ENCODE data around the gene HFE.

DNA sequence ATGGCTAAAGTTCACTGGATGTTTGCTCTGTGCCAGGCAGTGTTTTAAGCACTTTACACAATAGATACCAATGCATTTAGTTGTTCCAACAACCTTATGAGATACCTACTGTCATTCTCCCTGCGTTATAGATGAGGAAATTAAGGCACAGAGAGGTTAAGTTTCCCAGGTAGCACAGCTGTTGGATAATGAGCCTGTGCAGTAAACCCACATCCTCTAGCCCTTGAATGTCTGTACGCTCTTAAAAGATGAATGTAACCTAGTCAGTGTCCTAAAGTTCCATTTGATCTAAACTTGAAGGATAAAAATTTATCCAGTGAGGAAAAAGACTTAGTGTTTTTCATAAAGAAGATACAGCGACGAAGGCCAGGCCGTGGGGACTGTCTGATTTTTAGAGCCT is 28.0 kb downstream of the HFE start:
- no peak for TF ChIP-seq EZH2 (IDR thresholded peaks at IDR 0.05; ENCODE audit: borderline replicate concordance, low read depth, low read length, poor library complexity, severe bottlenecking)
- TF ChIP-seq, protein P1, sequence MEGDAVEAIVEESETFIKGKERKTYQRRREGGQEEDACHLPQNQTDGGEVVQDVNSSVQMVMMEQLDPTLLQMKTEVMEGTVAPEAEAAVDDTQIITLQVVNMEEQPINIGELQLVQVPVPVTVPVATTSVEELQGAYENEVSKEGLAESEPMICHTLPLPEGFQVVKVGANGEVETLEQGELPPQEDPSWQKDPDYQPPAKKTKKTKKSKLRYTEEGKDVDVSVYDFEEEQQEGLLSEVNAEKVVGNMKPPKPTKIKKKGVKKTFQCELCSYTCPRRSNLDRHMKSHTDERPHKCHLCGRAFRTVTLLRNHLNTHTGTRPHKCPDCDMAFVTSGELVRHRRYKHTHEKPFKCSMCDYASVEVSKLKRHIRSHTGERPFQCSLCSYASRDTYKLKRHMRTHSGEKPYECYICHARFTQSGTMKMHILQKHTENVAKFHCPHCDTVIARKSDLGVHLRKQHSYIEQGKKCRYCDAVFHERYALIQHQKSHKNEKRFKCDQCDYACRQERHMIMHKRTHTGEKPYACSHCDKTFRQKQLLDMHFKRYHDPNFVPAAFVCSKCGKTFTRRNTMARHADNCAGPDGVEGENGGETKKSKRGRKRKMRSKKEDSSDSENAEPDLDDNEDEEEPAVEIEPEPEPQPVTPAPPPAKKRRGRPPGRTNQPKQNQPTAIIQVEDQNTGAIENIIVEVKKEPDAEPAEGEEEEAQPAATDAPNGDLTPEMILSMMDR (conservative IDR thresholded peaks at IDR 0.05; ENCODE audit: low read depth, low read length): no peak

All from A673 (cell line).